GM18520 (cell line): ENCODE data around the gene N4BP3.
"Not testable (repeated sequence)": the region's sequence is repeated elsewhere in the genome, so short reads cannot be mapped to it uniquely, and the experiment has no call there.

Source experiments
- ATAC-seq: cut with Tn5 transposase; IDR thresholded peaks from one replicate; pipeline ENCODE4 v1.9.1; 2021; ENCODE audit not compliant: unreplicated experiment

Gene N4BP3

GRCh38 chr5:178121391-178122276 is 8.3 kb downstream of the N4BP3 start:
- no peak for ATAC-seq

- no peak for ATAC-seq
Measured at GRCh38 chr5:178122346-178122745, 9.0 kb downstream of the N4BP3 start.

- no peak for ATAC-seq
Measured at GRCh38 chr5:178123094-178123965, 10.0 kb downstream of the N4BP3 start.

GRCh38 chr5:178123966-178124925 is 10.9 kb downstream of the N4BP3 start:
- ATAC-seq: no peak

- no peak for ATAC-seq
Measured at GRCh38 chr5:178125253-178125906, 12.0 kb downstream of the N4BP3 start.

- ATAC-seq: no peak
Measured at GRCh38 chr5:178126556-178126955, 13.2 kb downstream of the N4BP3 start.

GRCh38 chr5:178127300-178128009 is 14.1 kb downstream of the N4BP3 start:
- not testable (repeated sequence) for ATAC-seq

- no peak for ATAC-seq
Measured at GRCh38 chr5:178129296-178129695, 16.0 kb downstream of the N4BP3 start.

- not testable (repeated sequence) for ATAC-seq
Measured at GRCh38 chr5:178130234-178130575, 16.9 kb downstream of the N4BP3 start.

GRCh38 chr5:178130576-178131445 is 17.5 kb downstream of the N4BP3 start, which contains the start of gene RMND5B:
TSS of gene RMND5B (plus strand) at chr5:178131014. CDS start at chr5:178138120, 7,106 bp downstream.
- peak; percentile 84 for ATAC-seq

- no peak for ATAC-seq
Measured at GRCh38 chr5:178131446-178131996, 18.2 kb downstream of the N4BP3 start.

- ATAC-seq: no peak
Measured at GRCh38 chr5:178136990-178137389, 23.7 kb downstream of the N4BP3 start.

GRCh38 chr5:178137991-178138390 is 24.7 kb downstream of the N4BP3 start:
- ATAC-seq: no peak

GRCh38 chr5:178141550-178141949 is 28.2 kb downstream of the N4BP3 start:
- ATAC-seq: no peak

- no peak for ATAC-seq
Measured at GRCh38 chr5:178142642-178143041, 29.3 kb downstream of the N4BP3 start.

- ATAC-seq: no peak
Measured at GRCh38 chr5:178143246-178143645, 29.9 kb downstream of the N4BP3 start.

GRCh38 chr5:178143901-178144300 is 30.6 kb downstream of the N4BP3 start:
- ATAC-seq: no peak
